Left ventricle myocardium inferior (tissue), 1 donor: ENCODE measurements around the gene FHL3. TPM values are rescaled to one million over a fixed set of nuclear protein-coding genes. Genes with fewer than 3 reads are reported as not detected.

ENCODE experiments used
- DNase-seq: peaks from one replicate; pipeline ENCODE4 v3.0.0-alpha.2; 2020
- H3K27ac ChIP-seq: fragments of 200-600 bp; replicated peaks from 2 replicates; pipeline ENCODE4 v1.8.0; 2021
- H3K27me3 ChIP-seq: fragments of 200-600 bp; 2 replicates; pipeline ENCODE4 v1.8.0; 2021; ENCODE audit warnings: low read depth
- H3K36me3 ChIP-seq: fragments of 200-600 bp; 2 replicates; pipeline ENCODE4 v1.8.0; 2021
- H3K4me1 ChIP-seq: fragments of 200-600 bp; 2 replicates; pipeline ENCODE4 v1.8.0; 2021
- H3K4me3 ChIP-seq: fragments of 200-600 bp; 2 replicates; pipeline ENCODE4 v1.8.0; 2021; ENCODE audit warnings: mild to moderate bottlenecking, moderate library complexity
- H3K9me3 ChIP-seq: fragments of 200-600 bp; replicated peaks from 2 replicates; pipeline ENCODE4 v1.8.0; 2021
- intact Hi-C: fragments of 100-400 bp; cut with micrococcal nuclease; formaldehyde crosslinking; loops from one replicate; pipeline ENCODE4 v1.11.0; 2022
- long read RNA-seq: library from polyadenylated mRNA; unstranded; transcript quantifications from one replicate; pipeline ENCODE4 v2.0.0, GENCODE V29; 2021
- total RNA-seq: library from RNA; stranded (reverse); fragmentation: NEBNext Ultra II Directional; extraction: Animal tissue kit (Norgen Biotek cat#: 25700); gene quantifications from one replicate; pipeline ENCODE4 v1.2.1, GENCODE V29; 2021
- TF ChIP-seq, protein P1 (sequence below): fragments of 200-600 bp; IDR thresholded peaks from 2 replicates; pipeline ENCODE4 v1.8.0; 2021; ENCODE audit warnings: antibody characterized with exemption, mild to moderate bottlenecking, borderline replicate concordance
- donor health status: DM: no; HTN: yes; CAD: no; lungs with severe emphysema.

FHL3 gene, protein sequence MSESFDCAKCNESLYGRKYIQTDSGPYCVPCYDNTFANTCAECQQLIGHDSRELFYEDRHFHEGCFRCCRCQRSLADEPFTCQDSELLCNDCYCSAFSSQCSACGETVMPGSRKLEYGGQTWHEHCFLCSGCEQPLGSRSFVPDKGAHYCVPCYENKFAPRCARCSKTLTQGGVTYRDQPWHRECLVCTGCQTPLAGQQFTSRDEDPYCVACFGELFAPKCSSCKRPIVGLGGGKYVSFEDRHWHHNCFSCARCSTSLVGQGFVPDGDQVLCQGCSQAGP
- total RNA-seq, result 15.8 TPM
- long read RNA-seq, transcript FHL3-201 (6 exons, 1,647 nt), result major isoform, 9 of 11 reads
- long read RNA-seq, partial matches to known transcripts, result 0 of 11 reads
- long read RNA-seq, other reads (novel, unspliced or antisense), result 1 of 11 reads

- peak; percentile 84 for DNase-seq
- H3K27me3 ChIP-seq, result no peaks in the 10 kb centered on the region
- TF ChIP-seq, protein P1, sequence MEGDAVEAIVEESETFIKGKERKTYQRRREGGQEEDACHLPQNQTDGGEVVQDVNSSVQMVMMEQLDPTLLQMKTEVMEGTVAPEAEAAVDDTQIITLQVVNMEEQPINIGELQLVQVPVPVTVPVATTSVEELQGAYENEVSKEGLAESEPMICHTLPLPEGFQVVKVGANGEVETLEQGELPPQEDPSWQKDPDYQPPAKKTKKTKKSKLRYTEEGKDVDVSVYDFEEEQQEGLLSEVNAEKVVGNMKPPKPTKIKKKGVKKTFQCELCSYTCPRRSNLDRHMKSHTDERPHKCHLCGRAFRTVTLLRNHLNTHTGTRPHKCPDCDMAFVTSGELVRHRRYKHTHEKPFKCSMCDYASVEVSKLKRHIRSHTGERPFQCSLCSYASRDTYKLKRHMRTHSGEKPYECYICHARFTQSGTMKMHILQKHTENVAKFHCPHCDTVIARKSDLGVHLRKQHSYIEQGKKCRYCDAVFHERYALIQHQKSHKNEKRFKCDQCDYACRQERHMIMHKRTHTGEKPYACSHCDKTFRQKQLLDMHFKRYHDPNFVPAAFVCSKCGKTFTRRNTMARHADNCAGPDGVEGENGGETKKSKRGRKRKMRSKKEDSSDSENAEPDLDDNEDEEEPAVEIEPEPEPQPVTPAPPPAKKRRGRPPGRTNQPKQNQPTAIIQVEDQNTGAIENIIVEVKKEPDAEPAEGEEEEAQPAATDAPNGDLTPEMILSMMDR, result no peak
- peak within 1 kb of the TSS; percentile 78 for H3K4me3 ChIP-seq
- H3K36me3 ChIP-seq, result no peaks in the 10 kb centered on the region
- peak within 1 kb of the TSS; percentile 95 for H3K27ac ChIP-seq
- H3K9me3 ChIP-seq, result no peaks in the 10 kb centered on the region
- H3K4me1 ChIP-seq, result peaks cover 67% of the 10 kb centered on the region
- intact Hi-C loops, result no loop called here
Observed at GRCh38 chr1:38005195-38006007, at the start of gene FHL3. Gene FHL3, minus strand, starts transcription at chr1:38005514. Its CDS starts 6,102 bp downstream, at chr1:37999412.

DNA sequence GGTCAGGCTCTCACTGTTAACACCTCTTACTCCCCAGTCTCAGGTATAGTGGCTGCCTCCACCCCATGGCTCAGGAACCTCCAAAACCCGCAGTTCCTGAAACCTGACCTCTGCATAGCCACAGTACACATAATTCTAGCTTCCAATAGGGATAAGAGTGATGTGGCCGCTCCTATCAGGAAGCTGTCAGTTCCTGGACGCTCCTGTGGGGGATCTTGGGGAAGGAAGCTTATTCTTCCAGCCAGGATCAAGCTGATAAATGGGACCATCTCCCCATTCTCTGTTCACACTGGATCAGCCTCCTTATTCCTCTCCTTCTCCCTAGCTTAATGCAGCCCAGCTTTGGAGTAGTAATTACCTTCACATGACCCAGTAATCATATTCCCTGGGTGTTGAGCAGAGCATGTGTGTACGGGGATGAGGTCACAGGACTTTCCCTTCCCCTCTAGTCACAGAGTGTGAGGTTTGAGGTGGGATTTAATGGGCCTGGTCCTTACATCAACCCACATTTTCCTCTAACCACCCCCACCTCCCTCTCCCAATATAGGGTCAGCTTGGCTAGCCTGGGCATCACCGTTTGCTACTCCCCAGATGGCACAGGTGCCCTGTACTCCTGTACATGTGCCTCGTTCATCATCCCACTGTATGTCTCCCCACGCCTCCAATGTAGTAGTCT is 48.2 kb upstream of the FHL3 start:
- H3K36me3 ChIP-seq, result no peaks in the 10 kb centered on the region
- no peaks in the 10 kb centered on the region for H3K4me1 ChIP-seq
- H3K9me3 ChIP-seq, result no peaks in the 10 kb centered on the region
- TF ChIP-seq, protein P1, result no peak
- DNase-seq, result no peak
- intact Hi-C loops, result no loop called here
- no peak overlapping the region for H3K27ac ChIP-seq
- H3K27me3 ChIP-seq, result peaks cover 78% of the 10 kb centered on the region
- H3K4me3 ChIP-seq, result no peak overlapping the region

DNA sequence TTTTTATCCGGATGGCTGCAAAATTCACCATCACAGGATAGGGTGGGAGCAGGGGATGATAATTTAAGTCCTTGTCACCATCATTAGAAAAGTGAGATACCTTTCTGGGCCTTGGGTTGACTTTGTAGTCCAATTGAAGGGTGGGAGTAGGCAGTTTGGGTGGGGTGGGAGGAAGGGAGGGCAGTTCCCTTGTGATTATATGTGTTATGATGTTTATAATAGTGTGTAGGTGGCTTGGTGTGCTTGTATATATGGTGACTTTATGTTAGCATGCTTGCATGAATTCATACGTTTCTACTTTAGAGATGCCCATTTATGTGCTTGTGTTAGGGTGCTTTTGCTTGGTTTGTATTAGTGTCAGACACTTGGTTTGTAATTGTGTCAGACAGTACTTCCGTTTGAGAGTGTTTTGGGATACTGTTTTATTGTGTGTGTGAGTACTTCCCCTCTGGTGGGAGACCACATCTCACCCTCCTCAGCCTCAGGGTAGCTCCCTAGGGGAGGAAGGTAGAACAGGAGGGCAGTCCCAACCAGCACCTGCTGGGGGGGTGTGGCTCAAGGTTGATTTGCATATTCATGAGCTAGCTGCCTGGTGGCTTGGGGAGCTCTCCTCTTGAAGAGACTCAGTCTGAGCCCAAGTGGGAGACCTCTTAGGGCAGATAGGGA is 47.6 kb upstream of the FHL3 start:
- intact Hi-C loops, result no loop called here
- no peak for DNase-seq
- no peaks in the 10 kb centered on the region for H3K9me3 ChIP-seq
- no peaks in the 10 kb centered on the region for H3K36me3 ChIP-seq
- H3K27ac ChIP-seq, result no peak overlapping the region
- TF ChIP-seq, protein P1, result no peak
- peaks cover 2% of the 10 kb centered on the region for H3K4me1 ChIP-seq
- no peak overlapping the region for H3K4me3 ChIP-seq
- H3K27me3 ChIP-seq, result peaks cover 84% of the 10 kb centered on the region

GRCh38 chr1:38051079-38051543 is 45.8 kb upstream of the FHL3 start:
- no peak for DNase-seq
- Histone ChIP-seq H3K27ac (no peak overlapping the region), H3K4me3 (no peak overlapping the region), H3K9me3 (no peaks in the 10 kb centered on the region), H3K27me3 (peaks cover 79% of the 10 kb centered on the region), H3K36me3 (no peaks in the 10 kb centered on the region), H3K4me1 (peaks cover 12% of the 10 kb centered on the region)
- intact Hi-C loops, result no loop called here
- TF ChIP-seq, protein P1, result no peak
